HFFc6 (cell line): ENCODE measurements around the gene JMY. TPM values are rescaled to one million over a fixed set of nuclear protein-coding genes. Genes with fewer than 3 reads are reported as not detected.
A peak's percentile ranks its signal among the peaks of the same experiment; 100 is the strongest.

ENCODE experiments used
- DNase-seq: peaks from one replicate; pipeline ENCODE4 v3.0.0-alpha.2; 2018
- H3K27ac Mint-ChIP-seq: 2 replicates; pipeline ENCODE4 v1.8.0; 2020; ENCODE audit warnings: mild to moderate bottlenecking, mixed read lengths
- H3K27me3 Mint-ChIP-seq: 2 replicates; pipeline ENCODE4 v1.8.0; 2021; ENCODE audit warnings: mild to moderate bottlenecking, moderate library complexity, mixed read lengths; ENCODE audit not compliant: insufficient read depth
- H3K36me3 Mint-ChIP-seq: 2 replicates; pipeline ENCODE4 v1.8.0; 2021; ENCODE audit warnings: low read depth, mixed read lengths
- H3K4me1 Mint-ChIP-seq: 2 replicates; pipeline ENCODE4 v1.8.0; 2020; ENCODE audit warnings: low read depth, mixed read lengths
- H3K4me3 Mint-ChIP-seq: 2 replicates; pipeline ENCODE4 v1.8.0; 2020; ENCODE audit warnings: mild to moderate bottlenecking, moderate library complexity, mixed read lengths
- H3K9me3 Mint-ChIP-seq: 2 replicates; pipeline ENCODE4 v1.8.0; 2020; ENCODE audit warnings: mild to moderate bottlenecking, mixed read lengths
- total RNA-seq, 6 experiments: library from RNA; stranded (reverse); fragmentation: NEBNext Ultra II Directional; extraction: Animal tissue kit (Norgen Biotek cat#: 25700); gene quantifications; 2 replicates in 1 of 6; 3 replicates in 5 of 6; pipeline ENCODE4 v1.2.3, GENCODE V29; 2021
- TF ChIP-seq, protein P1 (sequence below): fragments of 200-600 bp; sonication (generic); IDR thresholded peaks from 2 replicates; pipeline ENCODE4 v1.5.0; 2021; ENCODE audit warnings: antibody characterized with exemption, mild to moderate bottlenecking

Gene JMY
- total RNA-seq, 6 experiments from 2014 or later: 5.0 to 9.7 (median 5.6) TPM

DNA sequence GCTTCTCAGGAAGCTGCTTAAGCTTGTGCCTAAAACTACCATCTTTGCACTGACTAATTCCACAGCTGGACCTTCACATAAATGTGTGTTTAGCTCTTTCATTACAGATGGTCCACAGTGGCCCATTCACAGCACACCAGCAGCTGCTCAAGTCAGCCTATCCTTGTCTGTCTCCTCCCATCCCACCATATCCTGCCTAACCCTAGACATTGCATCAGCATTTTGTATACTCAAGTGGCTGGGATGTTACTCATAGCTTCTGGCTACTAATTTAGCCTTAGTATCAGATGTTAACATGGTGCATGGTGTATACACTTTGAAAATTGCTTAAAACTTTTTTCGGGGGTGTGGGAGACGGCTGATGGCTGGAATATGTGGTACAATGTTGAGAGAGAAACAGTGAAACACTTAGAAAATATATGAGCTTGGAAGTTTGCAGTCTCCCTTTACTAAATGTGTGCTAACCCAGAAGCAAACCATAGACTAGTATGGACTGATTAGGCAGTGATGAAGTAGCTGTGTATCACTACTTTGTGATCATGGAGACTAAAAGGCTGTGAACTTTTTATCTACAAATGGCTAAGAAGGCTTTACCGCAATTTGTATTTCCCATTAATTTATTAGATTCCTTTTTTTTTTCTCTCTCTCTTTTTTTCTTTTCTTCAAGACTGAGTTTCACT lies 83.1 kb downstream of the JMY start:
- peak; percentile 75 for DNase-seq
- H3K36me3 Mint-ChIP-seq: no peaks in the 10 kb centered on the region
- no peaks in the 10 kb centered on the region for H3K27me3 Mint-ChIP-seq
- no peaks in the 10 kb centered on the region for H3K9me3 Mint-ChIP-seq
- peak overlapping the region; percentile 83 for H3K27ac Mint-ChIP-seq
- no peak overlapping the region for H3K4me3 Mint-ChIP-seq
- peaks cover 12% of the 10 kb centered on the region for H3K4me1 Mint-ChIP-seq
- TF ChIP-seq, protein P1, sequence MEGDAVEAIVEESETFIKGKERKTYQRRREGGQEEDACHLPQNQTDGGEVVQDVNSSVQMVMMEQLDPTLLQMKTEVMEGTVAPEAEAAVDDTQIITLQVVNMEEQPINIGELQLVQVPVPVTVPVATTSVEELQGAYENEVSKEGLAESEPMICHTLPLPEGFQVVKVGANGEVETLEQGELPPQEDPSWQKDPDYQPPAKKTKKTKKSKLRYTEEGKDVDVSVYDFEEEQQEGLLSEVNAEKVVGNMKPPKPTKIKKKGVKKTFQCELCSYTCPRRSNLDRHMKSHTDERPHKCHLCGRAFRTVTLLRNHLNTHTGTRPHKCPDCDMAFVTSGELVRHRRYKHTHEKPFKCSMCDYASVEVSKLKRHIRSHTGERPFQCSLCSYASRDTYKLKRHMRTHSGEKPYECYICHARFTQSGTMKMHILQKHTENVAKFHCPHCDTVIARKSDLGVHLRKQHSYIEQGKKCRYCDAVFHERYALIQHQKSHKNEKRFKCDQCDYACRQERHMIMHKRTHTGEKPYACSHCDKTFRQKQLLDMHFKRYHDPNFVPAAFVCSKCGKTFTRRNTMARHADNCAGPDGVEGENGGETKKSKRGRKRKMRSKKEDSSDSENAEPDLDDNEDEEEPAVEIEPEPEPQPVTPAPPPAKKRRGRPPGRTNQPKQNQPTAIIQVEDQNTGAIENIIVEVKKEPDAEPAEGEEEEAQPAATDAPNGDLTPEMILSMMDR: no peak

DNA sequence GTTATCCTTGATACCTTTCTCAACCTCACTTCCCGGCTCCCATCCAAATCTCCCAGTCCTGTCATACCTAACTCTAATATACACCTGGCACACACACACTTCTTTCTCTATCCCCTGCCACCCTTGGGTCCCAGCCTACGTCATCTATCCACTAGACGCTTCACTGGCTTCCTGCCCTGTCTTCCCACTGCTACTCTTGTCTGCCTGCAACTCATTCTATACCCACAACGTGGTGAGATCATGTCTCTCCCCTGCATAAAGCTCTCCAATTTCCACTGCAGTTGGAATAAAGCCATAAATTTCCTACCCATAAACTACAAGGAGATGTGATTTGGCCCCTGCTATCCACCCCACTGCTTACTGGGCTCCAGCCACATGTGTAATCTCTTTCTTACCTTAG lies 93.5 kb downstream of the JMY start:
- no peak for DNase-seq
- Mint-ChIP-seq H3K27me3 (peaks cover 4% of the 10 kb centered on the region), H3K4me3 (no peak overlapping the region), H3K9me3 (no peaks in the 10 kb centered on the region), H3K4me1 (no peaks in the 10 kb centered on the region), H3K27ac (no peak overlapping the region), H3K36me3 (no peaks in the 10 kb centered on the region)
- TF ChIP-seq, protein P1: no peak

DNA sequence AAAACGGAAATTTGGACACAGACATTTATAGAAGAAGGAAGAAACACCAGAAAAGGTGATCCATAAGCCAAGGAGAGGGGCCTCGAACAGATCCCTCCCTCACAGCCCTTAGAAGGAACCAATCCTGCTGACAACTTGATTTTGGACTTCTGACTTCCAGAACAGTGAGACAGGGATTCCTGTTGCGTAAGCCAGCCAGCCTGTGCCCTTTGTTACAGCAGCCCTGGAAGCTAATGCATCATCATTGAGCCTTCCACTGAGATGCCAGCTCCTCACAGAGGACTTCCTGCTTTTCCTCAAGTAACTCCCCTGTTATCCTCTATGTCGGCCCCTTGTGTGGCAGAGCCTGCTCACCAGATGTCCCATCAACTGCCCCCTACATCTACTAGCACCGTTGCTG lies 94.1 kb downstream of the JMY start:
- Mint-ChIP-seq H3K4me3 (no peak overlapping the region), H3K4me1 (no peaks in the 10 kb centered on the region), H3K27ac (no peak overlapping the region), H3K36me3 (no peaks in the 10 kb centered on the region), H3K27me3 (peaks cover 6% of the 10 kb centered on the region), H3K9me3 (no peaks in the 10 kb centered on the region)
- no peak for DNase-seq
- TF ChIP-seq, protein P1: no peak

DNA sequence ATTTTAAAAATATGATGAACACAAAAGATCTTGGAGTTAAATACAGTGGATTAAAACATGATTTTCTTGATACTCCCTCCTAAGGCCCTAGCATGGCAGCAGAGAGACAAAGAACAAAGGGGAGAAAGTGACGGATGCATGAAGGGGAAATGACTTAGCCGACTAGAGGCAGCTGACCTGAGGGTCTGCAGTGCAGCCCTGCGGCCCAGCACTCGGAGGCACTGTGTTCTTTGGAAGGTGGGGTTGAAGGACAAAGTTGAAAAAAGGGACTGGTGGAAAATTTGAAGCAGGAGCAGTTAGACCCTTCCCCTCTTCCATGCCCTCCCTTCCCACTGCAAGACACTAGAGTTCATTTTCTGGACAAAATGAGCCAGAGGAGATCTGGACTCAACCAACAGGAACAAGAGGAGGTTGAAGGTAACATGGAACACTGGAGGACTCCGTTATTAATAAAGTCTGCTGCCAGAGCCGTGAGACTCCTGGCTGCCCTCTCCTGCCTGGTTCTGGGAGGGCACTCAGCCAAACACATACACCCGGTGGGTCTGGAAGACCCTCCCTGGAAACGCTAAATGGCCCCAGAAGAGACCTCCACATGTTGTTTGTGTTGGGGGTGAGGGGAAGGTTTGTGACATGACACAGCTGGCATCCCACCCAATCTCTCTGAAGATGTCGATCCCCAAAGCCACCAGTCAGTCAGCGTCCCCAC lies 98.1 kb downstream of the JMY start:
- Mint-ChIP-seq H3K27me3 (peaks cover 12% of the 10 kb centered on the region), H3K9me3 (no peaks in the 10 kb centered on the region), H3K27ac (no peak overlapping the region), H3K4me3 (no peak overlapping the region), H3K36me3 (no peaks in the 10 kb centered on the region), H3K4me1 (no peaks in the 10 kb centered on the region)
- DNase-seq: no peak
- TF ChIP-seq, protein P1: no peak

DNA sequence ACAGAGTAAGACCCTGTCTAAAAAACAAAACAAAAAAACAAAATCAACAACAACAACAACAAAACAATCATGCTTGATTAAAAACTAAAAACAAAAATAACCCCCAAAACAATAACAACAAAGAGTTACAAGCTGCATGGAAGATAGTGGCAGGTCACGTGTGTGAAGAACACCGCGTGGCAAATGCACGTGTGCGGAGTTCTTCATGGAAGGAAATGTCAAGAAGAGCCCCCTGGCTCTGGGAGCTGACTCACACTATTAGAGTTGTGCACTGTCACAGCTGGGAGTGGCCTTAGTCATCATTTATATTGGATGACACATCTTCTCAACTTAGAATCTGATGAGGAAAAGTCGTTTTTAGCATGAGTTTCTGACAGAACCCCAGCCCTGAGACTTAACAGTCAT lies 110.5 kb downstream of the JMY start:
- peak; percentile 78 for DNase-seq
- Mint-ChIP-seq H3K4me1 (peaks cover 11% of the 10 kb centered on the region), H3K4me3 (no peak overlapping the region), H3K9me3 (no peaks in the 10 kb centered on the region), H3K27me3 (peaks cover 4% of the 10 kb centered on the region), H3K36me3 (no peaks in the 10 kb centered on the region), H3K27ac (peak overlapping the region; percentile 79)
- TF ChIP-seq, protein P1: no peak
